HCT116 (cell line): ENCODE data around the gene OBSCN. TPM values are rescaled to one million over a fixed set of nuclear protein-coding genes. Genes with fewer than 3 reads are reported as not detected.

Source experiments
- ATAC-seq: fragments of 200-7000 bp; cut with Tn5 transposase; 2 replicates; pipeline ENCODE4 v1.9.1; 2020; ENCODE audit warnings: mild to moderate bottlenecking, moderate library complexity
- BruUV-seq: library from RNA; stranded (reverse); fragments of 400-500 nt; replicated peaks from 2 replicates; lab custom pipeline; 2021; lab: Mats Ljungman, UMichigan
- CTCF ChIA-PET: fragments of 300-600 bp; sonication (Branson Sonifier 250); formaldehyde crosslinking; loops from one replicate; lab custom pipeline; 2021; ENCODE audit warnings: antibody characterized with exemption; lab: Charles Lee
- POLR2A ChIA-PET: fragments of 300-600, 350-600 bp; sonication (Branson Sonifier 250); formaldehyde crosslinking; loops from one replicate; lab custom pipeline; 2021; ENCODE audit warnings: antibody characterized with exemption; lab: Charles Lee
- RAD21 ChIA-PET, 2 experiments: fragments of 300-600 bp; sonication (Branson Sonifier 250); formaldehyde crosslinking; loops; one replicate each; lab custom pipeline; 2023; ENCODE audit warnings: low total read pairs in 2 of 2; ENCODE audit not compliant: uncharacterized antibody in 2 of 2, unreplicated experiment in 2 of 2, low non-redundant PET in 1 of 2; lab: Charles Lee
- DNase-seq: peaks from one replicate; pipeline ENCODE4 v3.0.0-alpha.2; 2010; ENCODE audit warnings: low read depth, low spot score
- H2AFZ ChIP-seq: fragments of 200-600 bp; shearing (Covaris generic), sonication (generic); 2 replicates; pipeline ENCODE4 v1.6.1; 2017; ENCODE audit warnings: low read depth, mixed run types, mixed read lengths, antibody characterized with exemption, low read length; ENCODE audit not compliant: poor library complexity, severe bottlenecking
- H3K27ac ChIP-seq: 2 replicates; pipeline ENCODE4 v1.5.1; 2012; ENCODE audit warnings: low read depth, low read length
- H3K27me3 ChIP-seq: fragments of 200-600 bp; sonication (generic); 2 replicates; pipeline ENCODE4 v1.6.1; 2016; ENCODE audit warnings: mixed run types, low read length, mixed read lengths; ENCODE audit not compliant: insufficient read depth
- H3K36me3 ChIP-seq, 2 experiments: fragments of 200-500 bp in 1 of 2; fragments of 200-600 bp in 1 of 2; sonication (Bioruptor generic) in 1 of 2; sonication (generic) in 1 of 2; 2 replicates each; pipeline versions ENCODE4 v1.5.1 to v1.6.1; 2014 to 2016; ENCODE audit warnings: low read length in 2 of 2, inconsistent platforms in 1 of 2, mixed read lengths in 1 of 2, mixed run types in 1 of 2; ENCODE audit not compliant: insufficient read depth in 2 of 2, control insufficient read depth in 1 of 2
- H3K4me1 ChIP-seq, 2 experiments: fragments of 200-600 bp in 1 of 2; sonication (generic) in 1 of 2; 2 replicates each; pipeline versions ENCODE4 v1.5.1 to v1.6.1; 2012 to 2017; ENCODE audit warnings: low read length in 2 of 2, inconsistent platforms in 1 of 2, mild to moderate bottlenecking in 1 of 2, mixed read lengths in 1 of 2, mixed run types in 1 of 2, moderate library complexity in 1 of 2; ENCODE audit not compliant: insufficient read depth in 2 of 2, control insufficient read depth in 1 of 2
- H3K4me2 ChIP-seq: fragments of 200-600 bp; sonication (generic); 2 replicates; pipeline ENCODE4 v1.6.1; 2017; ENCODE audit warnings: mixed run types, low read length, mixed read lengths
- H3K4me3 ChIP-seq, 2 experiments: fragments of 200-600 bp in 1 of 2; sonication (generic) in 1 of 2; replicated peaks in 1 of 2; 2 replicates each; pipeline ENCODE4 v1.5.1; 2011 to 2016; ENCODE audit warnings: low read length in 2 of 2, control low read depth in 1 of 2, low read depth in 1 of 2, mild to moderate bottlenecking in 1 of 2, mixed read lengths in 1 of 2, mixed run types in 1 of 2
- H3K79me2 ChIP-seq: fragments of 200-600 bp; sonication (generic); 2 replicates; pipeline ENCODE4 v1.6.1; 2017; ENCODE audit warnings: mild to moderate bottlenecking, mixed run types, low read length, moderate library complexity, mixed read lengths; ENCODE audit not compliant: insufficient read depth
- H3K9ac ChIP-seq: fragments of 200-600 bp; sonication (generic); 2 replicates; pipeline ENCODE4 v1.6.1; 2016; ENCODE audit warnings: low read length, mixed read lengths
- H3K9me2 ChIP-seq: fragments of 200-600 bp; sonication (generic), shearing (Covaris generic); 2 replicates; pipeline ENCODE4 v1.6.1; 2017; ENCODE audit warnings: mixed run types, mild to moderate bottlenecking, moderate library complexity; ENCODE audit not compliant: insufficient read depth
- H3K9me3 ChIP-seq, 2 experiments: fragments of 200-500 bp in 1 of 2; fragments of 200-600 bp in 1 of 2; sonication (Bioruptor generic) in 1 of 2; sonication (generic) in 1 of 2; 2 replicates each; pipeline ENCODE4 v1.6.1; 2014 to 2017; ENCODE audit warnings: low read length in 2 of 2, mixed read lengths in 2 of 2, inconsistent platforms in 1 of 2, low read depth in 1 of 2, mild to moderate bottlenecking in 1 of 2, mixed run types in 1 of 2, moderate library complexity in 1 of 2; ENCODE audit not compliant: control insufficient read depth in 1 of 2, insufficient read depth in 1 of 2
- H4K20me1 ChIP-seq: fragments of 200-600 bp; sonication (generic), shearing (Covaris generic); 2 replicates; pipeline ENCODE4 v1.6.1; 2017; ENCODE audit warnings: mixed run types, mild to moderate bottlenecking, moderate library complexity; ENCODE audit not compliant: insufficient read depth
- CBX3 ChIP-seq: IDR thresholded peaks from 2 replicates; pipeline ENCODE4 v1.6.1; 2012; ENCODE audit warnings: low read depth
- CEBPB ChIP-seq: IDR thresholded peaks from 2 replicates; pipeline ENCODE4 v1.6.1; 2012; ENCODE audit warnings: low read depth
- EGR1 ChIP-seq: IDR thresholded peaks from 2 replicates; pipeline ENCODE4 v1.6.1; 2012; ENCODE audit warnings: low read depth
- ELF1 ChIP-seq: IDR thresholded peaks from 2 replicates; pipeline ENCODE4 v1.6.1; 2012; ENCODE audit warnings: low read depth, borderline replicate concordance
- EZH2phosphoT487 ChIP-seq: fragments of 200-600 bp; IDR thresholded peaks from 2 replicates; pipeline ENCODE4 v1.6.1; 2018; ENCODE audit warnings: antibody characterized with exemption, borderline replicate concordance
- FOSL1 ChIP-seq: IDR thresholded peaks from 2 replicates; pipeline ENCODE4 v1.6.1; 2012; ENCODE audit warnings: low read depth
- JUND ChIP-seq: IDR thresholded peaks from 2 replicates; pipeline ENCODE4 v1.6.1; 2012
- POLR2A ChIP-seq: IDR thresholded peaks from 2 replicates; pipeline ENCODE4 v1.7.0; 2011; ENCODE audit warnings: borderline replicate concordance; ENCODE audit not compliant: insufficient read depth, insufficient read length; ENCODE audit errors: extremely low read depth
- POLR2AphosphoS5 ChIP-seq: IDR thresholded peaks from 2 replicates; pipeline ENCODE4 v1.6.1; 2011; ENCODE audit warnings: mild to moderate bottlenecking, low read depth, low read length, moderate library complexity
- SP1 ChIP-seq: IDR thresholded peaks from 2 replicates; pipeline ENCODE4 v1.6.1; 2012; ENCODE audit warnings: low read depth
- SRF ChIP-seq: IDR thresholded peaks from 2 replicates; pipeline ENCODE4 v1.6.1; 2012; ENCODE audit warnings: low read depth
- ZFX ChIP-seq: fragments of 450-650 bp; IDR thresholded peaks from 2 replicates; pipeline ENCODE4 v1.6.1; 2017
- intact Hi-C: fragments of 100-400 bp; cut with micrococcal nuclease; formaldehyde crosslinking; loops from 2 replicates; pipeline ENCODE4 v1.10.0; 2022
- total RNA-seq: library from RNA; stranded (reverse); gene quantifications from one replicate; pipeline ENCODE4 v1.2.1, GENCODE V29; 2021; ENCODE audit not compliant: unreplicated experiment
- TF ChIP-seq, protein P1 (sequence below), 3 experiments: fragments of 200-600 bp in 1 of 3; sonication (generic) in 1 of 3; IDR thresholded peaks in 2 of 3; conservative IDR thresholded peaks in 1 of 3; 2 replicates each; pipeline ENCODE4 v1.5.1; 2012 to 2017; ENCODE audit warnings: low read depth in 2 of 3, low read length in 2 of 3, antibody characterized with exemption in 1 of 3, borderline replicate concordance in 1 of 3, control low read depth in 1 of 3, mild to moderate bottlenecking in 1 of 3, mixed read lengths in 1 of 3, mixed run types in 1 of 3, moderate library complexity in 1 of 3; ENCODE audit not compliant: insufficient read depth in 1 of 3
- TF ChIP-seq, protein P2 (sequence below): IDR thresholded peaks from 2 replicates; pipeline ENCODE4 v1.6.1; 2011; ENCODE audit warnings: mild to moderate bottlenecking, low read length, moderate library complexity; ENCODE audit not compliant: insufficient replicate concordance; ENCODE audit errors: extremely low read depth

The OBSCN gene
- total RNA-seq, 1 experiment from 2014 or later: 16.6 TPM

- TF ChIP-seq, protein P1, sequence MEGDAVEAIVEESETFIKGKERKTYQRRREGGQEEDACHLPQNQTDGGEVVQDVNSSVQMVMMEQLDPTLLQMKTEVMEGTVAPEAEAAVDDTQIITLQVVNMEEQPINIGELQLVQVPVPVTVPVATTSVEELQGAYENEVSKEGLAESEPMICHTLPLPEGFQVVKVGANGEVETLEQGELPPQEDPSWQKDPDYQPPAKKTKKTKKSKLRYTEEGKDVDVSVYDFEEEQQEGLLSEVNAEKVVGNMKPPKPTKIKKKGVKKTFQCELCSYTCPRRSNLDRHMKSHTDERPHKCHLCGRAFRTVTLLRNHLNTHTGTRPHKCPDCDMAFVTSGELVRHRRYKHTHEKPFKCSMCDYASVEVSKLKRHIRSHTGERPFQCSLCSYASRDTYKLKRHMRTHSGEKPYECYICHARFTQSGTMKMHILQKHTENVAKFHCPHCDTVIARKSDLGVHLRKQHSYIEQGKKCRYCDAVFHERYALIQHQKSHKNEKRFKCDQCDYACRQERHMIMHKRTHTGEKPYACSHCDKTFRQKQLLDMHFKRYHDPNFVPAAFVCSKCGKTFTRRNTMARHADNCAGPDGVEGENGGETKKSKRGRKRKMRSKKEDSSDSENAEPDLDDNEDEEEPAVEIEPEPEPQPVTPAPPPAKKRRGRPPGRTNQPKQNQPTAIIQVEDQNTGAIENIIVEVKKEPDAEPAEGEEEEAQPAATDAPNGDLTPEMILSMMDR (IDR thresholded peaks at IDR 0.05 in 2 of 3, conservative IDR thresholded peaks at IDR 0.05 in 1 of 3; ENCODE audit: borderline replicate concordance in 1 of 3, insufficient read depth in 1 of 3, low read depth in 2 of 3, low read length in 2 of 3): no peak
- no peak for TF ChIP-seq SP1
- no peak for TF ChIP-seq EZH2phosphoT487
- no peak for TF ChIP-seq SRF
- TF ChIP-seq FOSL1: no peak
- no peak for TF ChIP-seq ELF1
These were observed 133.6 kb downstream of the OBSCN start (continued) for GRCh38 chr1:228341450-228341813.

DNA sequence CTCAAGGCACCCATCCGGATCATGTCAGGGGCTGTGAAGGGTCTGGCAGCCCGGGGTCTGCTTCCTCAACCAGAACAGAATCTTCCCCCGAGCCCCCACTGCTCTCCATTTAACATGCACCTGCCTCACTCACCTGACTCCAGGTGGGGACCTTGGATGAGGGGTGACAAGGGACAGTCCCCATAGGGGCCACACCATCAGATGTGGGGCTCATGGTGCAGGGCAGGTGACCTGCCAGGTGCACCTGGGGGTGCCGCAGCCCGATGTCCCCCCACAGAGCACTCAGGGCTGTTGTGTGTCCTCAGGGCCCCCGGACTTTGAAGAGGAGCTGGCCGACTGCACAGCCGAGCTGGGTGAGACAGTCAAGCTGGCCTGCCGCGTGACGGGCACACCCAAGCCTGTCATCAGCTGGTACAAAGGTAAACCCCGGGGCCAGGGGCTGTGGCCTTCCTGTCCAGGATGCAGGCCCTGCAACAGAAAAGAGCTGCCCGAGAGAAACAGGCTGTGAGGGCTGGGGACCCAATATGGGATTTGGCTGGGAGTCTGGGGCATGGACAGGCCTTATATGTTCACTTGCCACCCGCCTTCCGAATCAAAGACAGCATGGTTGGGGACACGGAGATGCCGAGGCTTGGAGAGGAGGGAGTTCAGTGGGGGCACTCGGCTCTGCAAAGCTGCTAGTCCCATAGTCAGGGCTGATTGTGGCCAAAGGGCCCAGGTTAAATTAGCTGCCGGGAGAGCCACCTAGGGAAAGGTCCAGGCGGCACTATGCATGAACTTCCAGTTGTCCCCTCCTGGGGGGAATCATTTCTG, 134.2 kb downstream of the OBSCN start:
- H3K79me2 ChIP-seq: no peaks in the 10 kb centered on the region
- no peaks in the 10 kb centered on the region for H3K27me3 ChIP-seq
- RAD21 ChIA-PET: no interaction called here
- no TSS peak for BruUV-seq
- no peak for DNase-seq
- POLR2A ChIA-PET: no interaction called here
- no peaks in the 10 kb centered on the region for H3K9me2 ChIP-seq
- H3K4me1 ChIP-seq: peaks cover 0 to 10% of the 10 kb centered on the region in 2 experiments; a peak in 1 of 4 replicates
- no peak overlapping the region for H3K4me3 ChIP-seq
- no peaks in the 10 kb centered on the region; a peak in 1 of 4 replicates for H3K36me3 ChIP-seq
- no peak overlapping the region for H3K27ac ChIP-seq
- H4K20me1 ChIP-seq: no peaks in the 10 kb centered on the region
- ATAC-seq: no peak
- H3K4me2 ChIP-seq: no peak overlapping the region
- H3K9me3 ChIP-seq: peaks cover 0 to 7% of the 10 kb centered on the region in 2 experiments; a peak in 1 of 4 replicates
- H3K9ac ChIP-seq: no peak overlapping the region
- H2AFZ ChIP-seq: no peak overlapping the region
- intact Hi-C loops: loop anchor here (5.0 kb wide), 1 partner anchor 115 kb away; a partner anchor contains a TSS
- CTCF ChIA-PET: no interaction called here
- TF ChIP-seq SP1 (no peak), POLR2AphosphoS5 (no peak), ELF1 (no peak), JUND (no peak), CBX3 (no peak), EZH2phosphoT487 (no peak), EGR1 (no peak), POLR2A (no peak), ZFX (no peak), CEBPB (no peak)
- TF ChIP-seq, protein P2, sequence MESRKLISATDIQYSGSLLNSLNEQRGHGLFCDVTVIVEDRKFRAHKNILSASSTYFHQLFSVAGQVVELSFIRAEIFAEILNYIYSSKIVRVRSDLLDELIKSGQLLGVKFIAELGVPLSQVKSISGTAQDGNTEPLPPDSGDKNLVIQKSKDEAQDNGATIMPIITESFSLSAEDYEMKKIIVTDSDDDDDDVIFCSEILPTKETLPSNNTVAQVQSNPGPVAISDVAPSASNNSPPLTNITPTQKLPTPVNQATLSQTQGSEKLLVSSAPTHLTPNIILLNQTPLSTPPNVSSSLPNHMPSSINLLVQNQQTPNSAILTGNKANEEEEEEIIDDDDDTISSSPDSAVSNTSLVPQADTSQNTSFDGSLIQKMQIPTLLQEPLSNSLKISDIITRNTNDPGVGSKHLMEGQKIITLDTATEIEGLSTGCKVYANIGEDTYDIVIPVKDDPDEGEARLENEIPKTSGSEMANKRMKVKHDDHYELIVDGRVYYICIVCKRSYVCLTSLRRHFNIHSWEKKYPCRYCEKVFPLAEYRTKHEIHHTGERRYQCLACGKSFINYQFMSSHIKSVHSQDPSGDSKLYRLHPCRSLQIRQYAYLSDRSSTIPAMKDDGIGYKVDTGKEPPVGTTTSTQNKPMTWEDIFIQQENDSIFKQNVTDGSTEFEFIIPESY: no peak
- TF ChIP-seq, protein P1 (IDR thresholded peaks at IDR 0.05 in 2 of 3, conservative IDR thresholded peaks at IDR 0.05 in 1 of 3; ENCODE audit: borderline replicate concordance in 1 of 3, insufficient read depth in 1 of 3, low read depth in 2 of 3, low read length in 2 of 3): no peak
